ENCODE results near the gene NPC2.

DNA sequence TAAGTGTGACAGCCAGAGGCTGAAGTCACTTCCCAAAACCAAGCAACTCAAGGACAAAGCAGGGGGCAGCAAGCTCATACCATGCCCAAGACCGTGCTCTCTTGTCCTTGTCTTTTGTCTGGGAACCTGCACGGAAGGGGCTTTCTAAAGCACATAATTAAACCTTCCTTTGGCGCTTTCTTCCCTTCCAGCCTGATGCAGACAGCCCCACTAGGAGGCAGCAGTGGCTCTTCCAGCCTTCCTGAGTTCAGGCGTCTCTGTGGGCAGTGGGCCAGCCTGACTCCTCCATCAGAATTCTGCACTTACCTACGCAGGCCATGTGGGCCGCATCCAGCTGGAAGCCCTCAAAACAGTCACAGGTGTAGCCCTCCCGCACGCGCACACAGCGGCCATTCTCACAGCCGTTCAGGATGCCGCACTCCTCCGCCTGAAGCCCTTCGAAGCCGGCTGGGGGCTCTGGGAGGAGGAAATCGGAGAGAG lies 8.1 kb upstream of the NPC2 start:
- TF ChIP-seq, protein P1, sequence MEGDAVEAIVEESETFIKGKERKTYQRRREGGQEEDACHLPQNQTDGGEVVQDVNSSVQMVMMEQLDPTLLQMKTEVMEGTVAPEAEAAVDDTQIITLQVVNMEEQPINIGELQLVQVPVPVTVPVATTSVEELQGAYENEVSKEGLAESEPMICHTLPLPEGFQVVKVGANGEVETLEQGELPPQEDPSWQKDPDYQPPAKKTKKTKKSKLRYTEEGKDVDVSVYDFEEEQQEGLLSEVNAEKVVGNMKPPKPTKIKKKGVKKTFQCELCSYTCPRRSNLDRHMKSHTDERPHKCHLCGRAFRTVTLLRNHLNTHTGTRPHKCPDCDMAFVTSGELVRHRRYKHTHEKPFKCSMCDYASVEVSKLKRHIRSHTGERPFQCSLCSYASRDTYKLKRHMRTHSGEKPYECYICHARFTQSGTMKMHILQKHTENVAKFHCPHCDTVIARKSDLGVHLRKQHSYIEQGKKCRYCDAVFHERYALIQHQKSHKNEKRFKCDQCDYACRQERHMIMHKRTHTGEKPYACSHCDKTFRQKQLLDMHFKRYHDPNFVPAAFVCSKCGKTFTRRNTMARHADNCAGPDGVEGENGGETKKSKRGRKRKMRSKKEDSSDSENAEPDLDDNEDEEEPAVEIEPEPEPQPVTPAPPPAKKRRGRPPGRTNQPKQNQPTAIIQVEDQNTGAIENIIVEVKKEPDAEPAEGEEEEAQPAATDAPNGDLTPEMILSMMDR (conservative IDR thresholded peaks at IDR 0.05; ENCODE audit: low read length) = peak; percentile 54
- no peak for TF ChIP-seq EZH2phosphoT487 (IDR thresholded peaks at IDR 0.05; ENCODE audit: borderline replicate concordance)

All from Loucy (cell line).